Calu3 (cell line): ENCODE data around the gene CSNK1G3. TPM values are rescaled to one million over a fixed set of nuclear protein-coding genes. Genes with fewer than 3 reads are reported as not detected.

ENCODE experiments used
- BruUV-seq: library from RNA; stranded (reverse); fragments of 400-500 nt; replicated peaks from 2 replicates; lab custom pipeline; 2021; lab: Mats Ljungman, UMichigan
- CTCF ChIA-PET: fragments of 300-600 bp; sonication (Branson Sonifier 250); formaldehyde crosslinking; loops from one replicate; lab custom pipeline; 2022; ENCODE audit warnings: antibody characterized with exemption; lab: Charles Lee
- DNase-seq: peaks from one replicate; pipeline ENCODE4 v3.0.0; 2022
- H3K27ac Mint-ChIP-seq: one replicate; pipeline ENCODE4 v1.8.0; 2022; ENCODE audit warnings: mixed read lengths; ENCODE audit not compliant: unreplicated experiment
- H3K27me3 Mint-ChIP-seq: one replicate; pipeline ENCODE4 v1.8.0; 2022; ENCODE audit warnings: mixed read lengths; ENCODE audit not compliant: unreplicated experiment
- H3K36me3 Mint-ChIP-seq: one replicate; pipeline ENCODE4 v1.8.0; 2022; ENCODE audit warnings: mild to moderate bottlenecking, moderate library complexity, mixed read lengths; ENCODE audit not compliant: insufficient read depth, unreplicated experiment
- H3K4me1 Mint-ChIP-seq: one replicate; pipeline ENCODE4 v1.8.0; 2022; ENCODE audit warnings: mild to moderate bottlenecking, low read depth, mixed read lengths; ENCODE audit not compliant: unreplicated experiment
- H3K4me3 Mint-ChIP-seq: one replicate; pipeline ENCODE4 v1.8.0; 2022; ENCODE audit warnings: mild to moderate bottlenecking, low read depth, moderate library complexity, mixed read lengths; ENCODE audit not compliant: unreplicated experiment
- H3K9me3 Mint-ChIP-seq: one replicate; pipeline ENCODE4 v1.8.0; 2022; ENCODE audit warnings: low read depth, mixed read lengths; ENCODE audit not compliant: unreplicated experiment
- CTCF ChIP-seq: fragments of 200-600 bp; IDR thresholded peaks from one replicate; pipeline ENCODE4 v1.8.0; 2022; ENCODE audit warnings: antibody characterized with exemption; ENCODE audit not compliant: unreplicated experiment
- intact Hi-C: fragments of 100-400 bp; cut with micrococcal nuclease; formaldehyde crosslinking; loops from one replicate; pipeline ENCODE4 v1.10.0; 2022; ENCODE audit not compliant: unreplicated experiment
- total RNA-seq: library from RNA; stranded (reverse); gene quantifications from 2 replicates; pipeline ENCODE4 v1.2.3, GENCODE V29; 2022

The CSNK1G3 gene
- total RNA-seq, 1 experiment from 2014 or later: 57.5 TPM

- H3K4me3 Mint-ChIP-seq: no peak overlapping the region
- no peaks in the 10 kb centered on the region for H3K9me3 Mint-ChIP-seq
- H3K27me3 Mint-ChIP-seq: no peaks in the 10 kb centered on the region
- H3K36me3 Mint-ChIP-seq: no peaks in the 10 kb centered on the region
- BruUV-seq: no TSS peak
- intact Hi-C loops: no loop called here
- CTCF ChIA-PET: no interaction called here
- H3K4me1 Mint-ChIP-seq: no peaks in the 10 kb centered on the region
- H3K27ac Mint-ChIP-seq: no peak overlapping the region
- DNase-seq: no peak
- TF ChIP-seq CTCF: no peak
Measured at GRCh38 chr5:123571927-123572326, 60.0 kb downstream of the CSNK1G3 start.

DNA sequence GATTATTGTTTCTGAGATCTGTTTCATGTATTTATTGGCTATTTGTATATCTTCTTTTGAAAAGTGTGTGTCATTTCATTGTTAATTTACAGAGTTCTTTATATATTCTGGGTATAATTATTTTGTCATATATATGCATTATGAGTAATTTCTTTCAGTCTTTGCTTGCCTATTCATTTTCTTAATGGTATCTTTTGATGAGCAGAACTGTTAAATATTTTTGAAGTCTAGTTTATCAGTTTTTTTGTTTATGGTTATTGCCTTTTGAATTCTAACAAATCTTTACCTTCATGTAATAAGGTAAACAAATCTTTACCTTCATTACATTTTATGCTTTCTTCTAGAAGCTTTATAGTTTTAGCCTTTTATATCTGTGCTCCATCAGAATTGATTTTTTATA lies 66.4 kb downstream of the CSNK1G3 start:
- Mint-ChIP-seq H3K4me3 (no peak overlapping the region), H3K4me1 (no peaks in the 10 kb centered on the region), H3K27me3 (no peaks in the 10 kb centered on the region), H3K36me3 (no peaks in the 10 kb centered on the region), H3K9me3 (no peaks in the 10 kb centered on the region), H3K27ac (no peak overlapping the region)
- no TSS peak for BruUV-seq
- intact Hi-C loops: no loop called here
- no peak for DNase-seq
- no peak for TF ChIP-seq CTCF
- CTCF ChIA-PET: interaction anchor here (1.2 kb wide), 1 partner anchor 24 kb away, joined by 3 read pairs; no protein-coding TSS in a partner anchor

GRCh38 chr5:123579410-123579809 lies 67.4 kb downstream of the CSNK1G3 start:
- Mint-ChIP-seq H3K36me3 (no peaks in the 10 kb centered on the region), H3K27ac (no peak overlapping the region), H3K4me1 (no peaks in the 10 kb centered on the region), H3K27me3 (no peaks in the 10 kb centered on the region), H3K9me3 (no peaks in the 10 kb centered on the region), H3K4me3 (no peak overlapping the region)
- no TSS peak for BruUV-seq
- intact Hi-C loops: no loop called here
- no peak for DNase-seq
- TF ChIP-seq CTCF: no peak
- CTCF ChIA-PET: no interaction called here

GRCh38 chr5:123582550-123583285 lies 70.7 kb downstream of the CSNK1G3 start:
- no peak overlapping the region for H3K4me3 Mint-ChIP-seq
- DNase-seq: no peak

More at GRCh38 chr5:123582550-123583285, 70.7 kb downstream of the CSNK1G3 start:
- Mint-ChIP-seq H3K9me3 (no peaks in the 10 kb centered on the region), H3K27me3 (no peaks in the 10 kb centered on the region), H3K27ac (no peak overlapping the region), H3K4me1 (no peaks in the 10 kb centered on the region), H3K36me3 (no peaks in the 10 kb centered on the region)
- no TSS peak for BruUV-seq
- TF ChIP-seq CTCF: no peak
- CTCF ChIA-PET: interaction anchor here (0.7 kb wide), 1 partner anchor 86 kb away, joined by 3 read pairs; no protein-coding TSS in a partner anchor
- intact Hi-C loops: no loop called here
